NCI-H345 (cell line): ENCODE results near the gene NRGN.
A peak's percentile ranks its signal among the peaks of the same experiment; 100 is the strongest.
"Not testable (repeated sequence)": the region's sequence is repeated elsewhere in the genome, so short reads cannot be mapped to it uniquely, and the experiment has no call there.

Experiments used
- DNase-seq: peaks from one replicate; lab custom pipeline; 2025; lab: John Stamatoyannopoulos, UW

The NRGN gene

DNA sequence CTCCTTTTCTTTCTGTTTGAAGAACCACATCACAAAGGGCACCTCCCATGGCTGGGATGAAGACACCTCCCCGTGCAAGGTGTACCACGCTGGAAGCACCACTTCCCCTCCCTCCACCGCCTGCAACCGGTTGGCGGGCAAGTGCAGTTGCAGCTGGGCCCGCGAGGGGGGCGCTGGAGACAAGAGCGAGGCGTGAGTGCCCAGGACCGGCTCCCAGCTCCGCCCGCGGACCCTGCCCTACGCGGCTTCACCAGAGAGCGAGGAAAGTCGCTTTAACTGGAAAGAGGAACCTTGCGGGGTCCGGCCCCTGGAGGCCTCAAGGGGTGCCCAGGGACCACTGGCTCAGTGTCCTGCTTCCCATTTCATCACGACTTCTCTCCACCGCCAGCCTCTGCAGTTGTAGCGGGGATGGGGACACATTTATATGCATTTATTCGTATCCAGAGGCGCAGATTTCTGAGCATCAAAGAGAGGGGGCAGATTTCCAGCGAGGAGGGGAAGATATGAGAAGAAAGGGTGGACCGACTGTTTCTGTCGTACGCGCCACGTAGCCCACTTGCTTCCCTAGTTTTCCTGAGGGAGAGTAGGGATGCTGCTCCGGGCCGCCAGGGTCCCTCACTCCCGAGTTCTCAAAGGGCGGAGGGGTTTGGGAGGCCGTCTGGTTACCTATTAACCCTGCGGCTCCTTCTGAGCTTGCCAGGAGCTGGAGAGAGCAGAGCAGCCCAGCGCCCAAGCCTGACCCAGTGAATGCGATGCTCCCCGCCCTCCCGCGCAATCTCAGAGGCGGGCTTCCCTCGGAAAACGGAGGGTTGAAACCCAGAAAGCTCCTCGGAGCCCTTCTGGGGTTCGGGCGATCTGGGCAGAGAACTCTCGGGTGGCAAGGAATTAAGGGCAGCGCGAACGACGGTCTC, 18.9 kb downstream of the NRGN start:
- peak; percentile 56 for DNase-seq

- no peak for DNase-seq
Measured at GRCh38 chr11:124759266-124760204, 19.8 kb downstream of the NRGN start.

DNA sequence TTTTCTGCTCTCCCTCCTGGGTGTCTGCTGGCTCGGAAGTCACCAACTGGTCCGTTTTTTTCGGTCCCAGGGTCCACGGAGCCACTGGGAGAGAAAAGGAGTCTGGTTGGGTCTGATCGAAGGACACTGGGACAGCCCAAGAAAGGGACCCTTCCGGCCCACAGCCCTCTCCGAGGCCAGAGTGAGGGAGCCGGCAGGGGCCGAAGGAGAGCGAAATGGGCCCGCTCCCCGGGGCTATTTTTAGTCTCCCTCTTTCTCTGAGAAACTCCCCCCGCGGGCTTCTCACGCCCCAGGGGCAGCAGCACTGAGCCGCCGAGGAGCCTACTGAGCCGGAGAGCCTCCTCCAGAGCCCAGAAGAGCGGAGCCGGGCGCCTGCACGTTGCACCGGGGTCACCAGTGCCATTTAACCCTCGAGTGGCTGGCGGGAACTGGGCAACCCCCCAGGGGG, 20.5 kb downstream of the NRGN start:
- no peak for DNase-seq

DNA sequence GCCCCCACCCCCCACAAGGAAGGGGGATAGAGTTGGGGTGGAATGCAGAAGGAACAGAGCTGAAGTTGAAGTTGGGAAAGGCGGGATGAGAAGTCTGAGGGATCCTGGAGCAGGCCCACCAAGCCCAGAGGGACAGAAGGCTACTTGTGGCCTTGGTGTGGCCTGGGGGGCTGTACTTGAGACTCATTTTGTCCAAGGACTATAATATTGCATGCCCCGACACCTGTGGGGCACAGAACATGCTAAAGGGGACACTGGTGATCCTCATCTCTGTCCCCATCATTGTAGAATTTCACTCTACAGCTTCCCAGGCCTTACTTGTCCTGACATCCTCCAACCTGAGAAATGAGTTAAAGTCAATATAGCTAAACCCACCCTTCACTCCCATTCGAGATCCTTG, 21.1 kb downstream of the NRGN start:
- DNase-seq, result no peak

DNA sequence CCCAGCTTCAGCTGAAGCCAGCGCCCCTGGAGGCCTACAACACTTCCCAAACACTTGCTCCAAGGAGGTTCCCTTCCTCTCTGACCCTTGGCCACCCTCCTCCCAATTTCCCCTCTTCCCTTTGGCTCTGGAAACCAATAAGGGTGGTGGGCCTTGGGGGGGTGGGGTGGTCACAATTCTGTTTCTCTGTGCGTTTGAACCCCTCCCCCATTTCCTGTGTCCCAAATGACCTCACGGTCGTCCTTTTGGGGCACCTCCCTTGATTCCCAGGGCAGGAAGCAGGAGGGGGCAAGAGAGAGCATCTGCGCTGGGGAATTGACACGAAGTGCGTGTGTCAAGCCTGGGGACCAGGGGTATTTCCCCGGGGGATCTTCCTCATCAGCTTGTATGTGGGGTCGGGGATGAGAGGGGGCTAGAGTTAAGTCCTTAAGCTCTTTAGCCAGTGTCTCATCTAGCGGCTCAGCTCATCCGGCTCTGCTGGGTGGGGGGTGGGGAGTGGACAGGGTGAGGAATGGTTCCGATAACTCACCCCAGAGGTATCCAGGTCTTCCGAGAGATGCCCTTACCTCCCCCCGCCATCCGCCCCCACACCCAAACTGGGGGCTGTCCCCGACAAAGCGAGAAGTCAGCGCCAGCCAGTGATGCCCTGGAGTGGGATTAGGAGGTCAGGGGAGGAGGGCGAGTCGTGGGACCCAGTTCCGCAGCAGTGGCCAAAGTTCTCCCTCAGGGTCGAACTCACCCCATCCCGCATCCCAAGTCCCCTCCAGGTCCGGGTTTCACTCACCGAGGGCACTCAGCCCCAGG, 21.8 kb downstream of the NRGN start:
- DNase-seq, result no peak

DNA sequence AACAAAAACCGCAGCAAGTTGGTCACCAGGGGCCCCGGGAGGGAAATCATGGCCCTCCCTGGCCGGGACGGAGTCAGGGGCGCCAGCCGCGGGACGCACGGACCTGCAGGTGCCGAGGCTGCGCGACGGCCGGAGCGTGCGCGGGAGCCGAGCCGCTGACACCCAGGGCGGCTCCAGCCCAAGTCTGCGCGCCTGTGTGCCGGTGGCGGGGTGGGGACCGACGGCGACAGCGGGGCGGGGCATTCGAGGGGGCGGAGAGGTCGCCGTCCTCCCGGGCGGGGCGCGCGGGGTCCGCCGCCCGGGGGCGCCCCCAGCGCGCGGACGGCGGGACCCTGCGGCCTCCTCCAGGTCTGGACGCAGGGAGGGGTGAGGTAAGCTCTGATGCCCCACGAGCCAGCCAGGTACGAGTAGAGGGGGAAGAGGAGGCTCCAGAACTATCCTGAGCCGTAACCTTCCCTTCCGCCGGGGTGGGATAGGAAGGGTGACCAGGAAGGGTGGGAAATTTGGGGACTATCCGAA, 22.4 kb downstream of the NRGN start, which contains the start of gene ESAM:
Gene ESAM, minus strand, starts transcription at position 186 of the 519 bp plus-strand sequence. Its CDS starts 136 bp downstream, at position 50.
- peak; percentile 42 for DNase-seq

DNA sequence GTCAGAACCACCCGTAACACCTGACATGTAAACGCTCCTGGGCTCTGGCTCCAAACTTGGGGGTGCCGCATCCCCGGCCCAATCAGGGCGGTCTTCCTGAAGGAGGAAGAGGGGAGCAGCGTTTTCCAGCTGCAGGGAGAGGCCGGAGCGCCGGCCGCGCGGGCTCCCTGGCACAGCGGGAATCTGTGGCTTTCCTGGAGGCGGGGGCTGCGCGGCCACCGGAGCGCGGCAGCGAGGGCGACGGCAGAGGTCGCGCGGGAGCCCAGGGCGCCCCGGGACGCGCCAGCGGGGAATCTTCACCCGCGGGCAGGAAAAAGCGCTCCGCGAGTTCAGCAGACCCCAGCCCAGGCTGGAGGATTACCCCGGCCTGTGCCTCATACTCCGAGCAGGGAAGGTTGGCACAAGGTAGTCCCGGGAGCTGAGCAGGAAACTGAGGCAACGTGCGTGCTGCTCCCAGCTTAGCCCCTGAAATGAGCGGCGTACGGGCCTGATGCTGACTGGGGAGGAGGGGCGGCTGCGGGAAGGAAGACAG, 22.9 kb downstream of the NRGN start:
- DNase-seq, result peak; percentile 36

DNA sequence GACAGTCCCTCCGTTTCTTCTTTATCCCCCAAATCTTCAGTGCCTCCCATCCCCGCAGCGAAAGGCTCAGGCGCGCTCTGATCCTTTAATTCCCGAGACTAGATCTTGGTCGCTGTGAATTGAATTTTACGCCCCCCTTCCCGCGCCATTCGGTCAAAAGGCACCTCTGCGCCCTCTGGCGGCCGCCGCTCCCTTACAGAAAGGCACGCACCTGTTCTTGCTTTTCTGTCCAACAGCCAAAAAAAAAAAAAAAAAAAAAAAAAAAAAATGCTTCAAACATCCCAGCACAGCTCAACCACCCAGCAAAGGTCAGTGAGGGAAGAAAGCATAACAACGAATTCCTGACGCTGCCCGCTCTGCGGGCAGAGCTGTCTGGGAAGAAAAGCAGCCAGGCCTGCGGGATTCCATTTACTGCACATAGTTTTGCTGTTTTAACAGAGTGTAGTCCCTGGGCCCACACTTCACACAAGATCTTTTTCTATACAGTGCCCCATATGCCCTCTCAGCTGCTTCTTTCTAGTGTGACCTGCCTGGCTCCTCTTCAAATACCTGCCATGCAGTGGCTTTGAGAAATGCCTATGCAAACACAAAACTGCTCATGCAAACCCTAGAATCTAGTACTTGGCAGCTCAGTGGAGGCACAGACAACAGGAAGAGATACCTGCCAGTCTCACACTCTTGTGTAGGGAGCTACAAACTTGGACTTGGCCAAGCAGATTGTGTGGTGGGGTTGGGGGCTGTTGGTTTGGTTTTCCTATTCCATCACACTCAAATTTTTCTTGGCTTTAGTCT, 23.6 kb downstream of the NRGN start:
- peak; percentile 63 for DNase-seq

- no peak for DNase-seq
Measured at GRCh38 chr11:124766156-124766555, 26.4 kb downstream of the NRGN start.

GRCh38 chr11:124768914-124769313, 29.2 kb downstream of the NRGN start:
- no peak for DNase-seq

DNA sequence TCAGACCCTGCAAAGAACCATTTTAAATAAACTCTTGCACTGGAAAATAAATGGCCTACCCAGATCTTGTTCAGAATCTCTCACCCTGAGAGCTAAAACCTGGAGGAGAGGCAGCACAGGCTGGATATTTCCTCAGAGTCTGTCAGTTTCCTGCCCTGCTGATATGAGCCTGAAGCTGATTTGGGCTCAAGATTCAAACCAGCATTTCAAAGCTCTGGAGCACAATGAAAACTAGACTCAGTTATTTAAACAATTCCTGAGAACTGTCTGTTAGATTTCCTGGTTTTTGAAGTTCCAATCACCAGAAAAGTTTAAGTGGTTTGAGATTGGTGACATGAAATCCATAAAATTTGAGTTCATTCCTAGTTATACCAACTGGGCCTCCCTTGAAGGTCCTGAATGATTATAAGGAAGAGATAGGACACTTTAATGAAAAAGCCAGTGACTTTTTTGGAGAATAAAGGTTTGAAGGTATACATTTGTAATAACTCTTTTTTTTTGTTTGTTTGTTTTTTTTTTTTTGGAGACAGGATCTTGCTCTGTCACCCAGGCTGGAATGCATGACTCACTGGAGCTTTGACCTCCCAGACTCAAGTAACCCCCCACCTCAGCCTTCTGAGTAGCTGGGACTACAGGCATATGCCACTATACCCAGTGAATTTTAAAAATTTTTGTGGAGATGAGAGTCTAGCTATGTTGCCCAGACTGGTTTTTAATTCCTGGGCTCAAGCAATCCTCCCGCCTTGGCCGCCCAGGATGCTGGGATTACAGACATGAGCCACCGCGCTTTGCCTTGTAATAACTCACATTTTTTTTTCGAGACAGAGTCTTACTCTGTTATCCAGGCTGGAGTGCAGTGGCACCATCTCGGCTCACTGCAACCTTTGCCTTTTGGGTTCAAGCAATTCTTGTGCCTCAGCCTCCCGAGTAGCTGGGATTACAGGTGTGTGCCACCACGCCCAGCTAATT, 30.3 kb downstream of the NRGN start:
- no peak for DNase-seq

- DNase-seq, result not testable (repeated sequence)
Measured at GRCh38 chr11:124770959-124771358, 31.2 kb downstream of the NRGN start.

DNA sequence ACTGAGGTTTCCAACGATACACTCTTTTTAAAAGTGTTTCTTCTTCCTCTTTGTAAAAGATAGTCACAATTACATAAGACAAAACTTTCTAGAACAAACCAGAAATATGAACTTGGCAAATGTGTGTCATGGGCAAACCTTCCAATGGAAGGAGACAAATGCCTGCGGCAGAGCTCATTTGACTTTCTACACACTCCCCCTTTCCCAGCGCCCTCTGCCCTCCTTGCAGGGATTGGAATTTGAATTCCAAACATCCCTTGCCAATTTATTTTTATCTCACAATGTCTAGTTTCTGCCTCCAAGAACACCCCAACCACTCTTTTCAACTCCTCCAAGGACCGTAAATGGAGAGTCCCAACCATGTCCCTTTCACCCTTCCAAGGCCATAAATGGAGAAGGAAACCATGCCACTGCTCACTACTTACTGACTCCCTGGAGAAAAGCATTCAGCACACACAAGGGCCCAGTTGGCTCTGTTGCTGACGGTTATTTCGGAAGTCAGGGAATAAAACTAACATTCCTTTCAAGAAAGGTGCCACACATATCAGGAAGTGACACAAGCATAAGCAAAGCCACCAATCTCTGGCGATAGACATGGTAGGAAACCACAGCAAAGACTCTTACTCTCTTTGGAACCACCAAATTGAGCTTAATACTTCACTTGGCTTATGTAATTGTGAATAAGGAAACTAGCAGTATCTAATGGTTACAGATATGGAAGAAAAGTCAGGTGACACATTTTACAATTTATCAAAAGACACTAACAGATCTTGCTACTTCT, 37.3 kb downstream of the NRGN start:
- DNase-seq, result no peak

GRCh38 chr11:124778281-124778680, 38.5 kb downstream of the NRGN start:
- DNase-seq, result no peak

DNA sequence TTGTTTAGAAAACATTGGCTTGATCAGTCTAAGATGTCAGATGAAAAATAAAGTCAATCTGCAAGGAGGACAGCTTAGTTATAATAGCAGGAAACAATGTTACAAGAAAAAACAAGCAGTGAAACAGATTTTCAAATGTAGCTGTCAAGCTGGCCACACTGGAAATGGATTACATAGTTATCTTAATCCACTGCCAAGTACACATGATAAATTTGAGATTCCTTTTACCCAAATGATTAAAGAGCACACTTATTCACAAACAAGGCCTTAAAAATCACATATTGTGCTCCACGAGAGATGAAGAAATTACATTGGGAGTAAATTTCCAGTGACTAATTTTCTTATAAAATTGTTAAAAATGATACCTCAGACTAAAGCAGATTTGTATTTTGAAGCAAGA, 39.8 kb downstream of the NRGN start:
- DNase-seq, result no peak

GRCh38 chr11:124783002-124783401, 43.3 kb downstream of the NRGN start:
- no peak for DNase-seq

DNA sequence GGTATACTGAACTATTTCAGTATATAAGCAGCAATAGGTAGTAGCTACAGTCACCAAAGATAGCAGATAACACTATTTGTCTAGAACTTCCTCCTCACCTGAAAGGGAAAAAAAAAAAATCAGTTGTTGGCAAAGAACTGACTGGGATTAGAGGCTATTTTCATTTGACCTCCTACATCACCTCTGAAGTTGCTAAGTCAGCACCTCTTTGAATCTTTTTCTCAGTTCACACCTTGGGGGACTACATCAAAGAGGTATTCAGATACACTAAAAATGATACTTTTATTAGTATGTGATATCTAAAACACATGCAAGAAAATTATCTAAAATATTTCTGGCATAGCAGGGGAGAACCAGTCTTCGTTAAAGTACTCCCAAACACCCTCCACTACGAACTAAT, 44.3 kb downstream of the NRGN start:
- no peak for DNase-seq

GRCh38 chr11:124788521-124788920, 48.8 kb downstream of the NRGN start:
- no peak for DNase-seq
